Measurements from ENCODE around the gene CLCN5. TPM values are rescaled to one million over a fixed set of nuclear protein-coding genes. Genes with fewer than 3 reads are reported as not detected.

The CLCN5 gene
- total RNA-seq, 4 donors from 2014 or later, result 5.7 to 9.8 (median 7.4) TPM

DNA sequence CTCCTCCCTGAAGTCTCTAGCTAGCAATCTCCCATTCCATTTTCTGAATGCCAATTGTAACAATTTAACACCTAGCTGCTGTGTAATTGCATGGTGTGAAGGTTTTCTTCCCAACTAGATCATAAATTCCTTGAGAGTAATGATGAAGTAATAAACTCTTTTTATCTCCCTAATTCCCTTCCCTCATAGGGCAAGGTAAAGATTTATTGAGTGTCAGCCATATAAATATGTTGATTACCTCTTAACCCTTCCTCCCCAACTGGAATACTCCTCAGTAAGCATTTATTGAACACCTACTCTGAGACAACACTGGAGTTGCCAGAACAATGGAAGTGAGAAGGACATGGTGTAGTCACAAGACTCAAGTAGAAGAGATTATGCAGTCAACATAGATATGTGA lies 112.7 kb downstream of the CLCN5 start:
- no peak for TF ChIP-seq EP300 (IDR thresholded peaks at IDR 0.05)
- no peak for TF ChIP-seq POLR2A (IDR thresholded peaks at IDR 0.05)
- TF ChIP-seq, protein P1, sequence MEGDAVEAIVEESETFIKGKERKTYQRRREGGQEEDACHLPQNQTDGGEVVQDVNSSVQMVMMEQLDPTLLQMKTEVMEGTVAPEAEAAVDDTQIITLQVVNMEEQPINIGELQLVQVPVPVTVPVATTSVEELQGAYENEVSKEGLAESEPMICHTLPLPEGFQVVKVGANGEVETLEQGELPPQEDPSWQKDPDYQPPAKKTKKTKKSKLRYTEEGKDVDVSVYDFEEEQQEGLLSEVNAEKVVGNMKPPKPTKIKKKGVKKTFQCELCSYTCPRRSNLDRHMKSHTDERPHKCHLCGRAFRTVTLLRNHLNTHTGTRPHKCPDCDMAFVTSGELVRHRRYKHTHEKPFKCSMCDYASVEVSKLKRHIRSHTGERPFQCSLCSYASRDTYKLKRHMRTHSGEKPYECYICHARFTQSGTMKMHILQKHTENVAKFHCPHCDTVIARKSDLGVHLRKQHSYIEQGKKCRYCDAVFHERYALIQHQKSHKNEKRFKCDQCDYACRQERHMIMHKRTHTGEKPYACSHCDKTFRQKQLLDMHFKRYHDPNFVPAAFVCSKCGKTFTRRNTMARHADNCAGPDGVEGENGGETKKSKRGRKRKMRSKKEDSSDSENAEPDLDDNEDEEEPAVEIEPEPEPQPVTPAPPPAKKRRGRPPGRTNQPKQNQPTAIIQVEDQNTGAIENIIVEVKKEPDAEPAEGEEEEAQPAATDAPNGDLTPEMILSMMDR (IDR thresholded peaks at IDR 0.05), result no peak
- no peak for DNase-seq (ENCODE audit: low spot score in 2 of 2)
- Histone ChIP-seq H3K4me3 (no peak overlapping the region), H3K36me3 (no peaks in the 10 kb centered on the region), H3K4me1 (no peaks in the 10 kb centered on the region), H3K27ac (no peak overlapping the region), H3K9me3 (no peaks in the 10 kb centered on the region), H3K27me3 (no peaks in the 10 kb centered on the region)

DNA sequence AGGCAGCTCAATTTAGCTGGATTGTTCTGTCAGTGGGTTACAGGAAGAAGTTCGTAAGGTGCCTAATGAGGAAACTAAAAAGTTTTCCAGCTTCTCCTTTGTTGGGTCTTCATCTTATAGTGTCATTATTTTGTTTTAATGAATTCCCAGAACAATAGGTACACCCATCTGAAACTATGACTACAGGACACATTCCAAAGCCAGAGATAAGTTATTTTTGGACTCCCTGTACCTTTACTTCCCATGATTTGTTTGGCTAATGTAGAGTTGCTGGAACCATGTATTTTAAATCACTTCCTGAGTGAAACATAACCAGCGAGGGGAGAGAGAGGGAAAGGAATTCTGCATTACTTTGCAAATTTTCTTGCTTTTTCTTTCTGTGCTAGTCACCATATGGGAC lies 114.0 kb downstream of the CLCN5 start:
- H3K9me3 ChIP-seq, result no peaks in the 10 kb centered on the region
- H3K27me3 ChIP-seq, result no peaks in the 10 kb centered on the region
- H3K4me3 ChIP-seq, result peak overlapping the region in 1 of 4 donors; percentile 17
- WGBS, 2 donors, result 28 to 33% methylated on average over 2 of the region's 2 CpGs
- H3K4me1 ChIP-seq, result no peaks in the 10 kb centered on the region
- H3K27ac ChIP-seq, result no peak overlapping the region
- no peak for TF ChIP-seq EP300 (IDR thresholded peaks at IDR 0.05)
- H3K36me3 ChIP-seq, result no peaks in the 10 kb centered on the region
- no peak for DNase-seq (ENCODE audit: low spot score in 2 of 2)

GRCh38 chrX:50045823-50046222 lies 123.4 kb downstream of the CLCN5 start:
- Histone ChIP-seq H3K4me3 (no peak overlapping the region), H3K9me3 (no peaks in the 10 kb centered on the region), H3K36me3 (no peaks in the 10 kb centered on the region), H3K27me3 (no peaks in the 10 kb centered on the region), H3K4me1 (no peaks in the 10 kb centered on the region), H3K27ac (no peak overlapping the region)
- DNase-seq (ENCODE audit: low spot score in 2 of 2), result no peak
- TF ChIP-seq EP300 (IDR thresholded peaks at IDR 0.05) (no peak), POLR2A (IDR thresholded peaks at IDR 0.05) (no peak)
- TF ChIP-seq, protein P1 (IDR thresholded peaks at IDR 0.05), result no peak
- 46 to 63% methylated on average over 3 of the region's 3 CpGs for WGBS, 2 donors

- no peak for TF ChIP-seq EP300 (IDR thresholded peaks at IDR 0.05)
- no peak for TF ChIP-seq POLR2A (IDR thresholded peaks at IDR 0.05)
- TF ChIP-seq, protein P1 (IDR thresholded peaks at IDR 0.05), result no peak
- Histone ChIP-seq H3K27me3 (no peaks in the 10 kb centered on the region), H3K9me3 (no peaks in the 10 kb centered on the region), H3K4me1 (no peaks in the 10 kb centered on the region), H3K27ac (no peak overlapping the region), H3K36me3 (no peaks in the 10 kb centered on the region), H3K4me3 (no peak overlapping the region)
- 83 to 94% methylated on average over 1 of the region's 1 CpG for WGBS, 2 donors
- no peak for DNase-seq (ENCODE audit: low spot score in 2 of 2)
Observed at GRCh38 chrX:50049228-50049627, 126.8 kb downstream of the CLCN5 start.

DNA sequence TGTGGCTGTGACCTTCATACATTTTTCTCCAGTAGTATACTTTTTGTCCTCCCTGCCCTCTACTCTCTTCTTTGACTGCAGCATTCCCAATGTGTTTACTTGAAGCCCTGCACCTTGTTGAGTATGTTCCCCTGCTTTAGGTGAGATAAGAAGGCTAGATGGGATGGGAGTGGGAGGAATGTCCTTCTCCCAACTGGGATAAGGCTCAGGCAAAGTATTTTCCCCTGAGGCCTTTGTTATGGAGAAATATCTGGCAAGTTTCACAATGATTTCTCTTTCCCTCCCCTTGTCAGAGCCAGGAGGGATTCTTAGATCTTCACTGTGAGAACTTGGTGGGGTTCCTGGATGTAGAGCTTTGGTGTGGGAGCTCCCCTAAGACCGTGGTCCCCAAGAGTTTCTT lies 131.8 kb downstream of the CLCN5 start:
- Histone ChIP-seq H3K4me3 (no peak overlapping the region), H3K4me1 (no peaks in the 10 kb centered on the region), H3K27ac (no peak overlapping the region), H3K27me3 (no peaks in the 10 kb centered on the region), H3K9me3 (no peaks in the 10 kb centered on the region), H3K36me3 (no peaks in the 10 kb centered on the region)
- no peak for DNase-seq (ENCODE audit: low spot score in 2 of 2)
- 63 to 100% methylated on average over 1 of the region's 1 CpG for WGBS, 2 donors
- TF ChIP-seq, protein P1 (IDR thresholded peaks at IDR 0.05), result no peak
- TF ChIP-seq EP300 (IDR thresholded peaks at IDR 0.05) (no peak), POLR2A (IDR thresholded peaks at IDR 0.05) (no peak)

- Histone ChIP-seq H3K4me1 (no peaks in the 10 kb centered on the region), H3K4me3 (no peak overlapping the region), H3K9me3 (no peaks in the 10 kb centered on the region), H3K27me3 (no peaks in the 10 kb centered on the region), H3K27ac (no peak overlapping the region), H3K36me3 (no peaks in the 10 kb centered on the region)
- 65 to 66% methylated on average over 4 of the region's 4 CpGs for WGBS, 2 donors
- TF ChIP-seq, protein P1 (IDR thresholded peaks at IDR 0.05), result no peak
- TF ChIP-seq POLR2A (IDR thresholded peaks at IDR 0.05) (no peak), EP300 (IDR thresholded peaks at IDR 0.05) (no peak)
- DNase-seq (ENCODE audit: low spot score in 2 of 2), result no peak
Observed at GRCh38 chrX:50066318-50066937, 144.0 kb downstream of the CLCN5 start.
